GM21367 (cell line): Measurements from ENCODE around the gene ADGRV1.

ENCODE experiments used
- ATAC-seq: cut with Tn5 transposase; IDR thresholded peaks from one replicate; pipeline ENCODE4 v1.9.1; 2021; ENCODE audit not compliant: unreplicated experiment

ADGRV1 gene

DNA sequence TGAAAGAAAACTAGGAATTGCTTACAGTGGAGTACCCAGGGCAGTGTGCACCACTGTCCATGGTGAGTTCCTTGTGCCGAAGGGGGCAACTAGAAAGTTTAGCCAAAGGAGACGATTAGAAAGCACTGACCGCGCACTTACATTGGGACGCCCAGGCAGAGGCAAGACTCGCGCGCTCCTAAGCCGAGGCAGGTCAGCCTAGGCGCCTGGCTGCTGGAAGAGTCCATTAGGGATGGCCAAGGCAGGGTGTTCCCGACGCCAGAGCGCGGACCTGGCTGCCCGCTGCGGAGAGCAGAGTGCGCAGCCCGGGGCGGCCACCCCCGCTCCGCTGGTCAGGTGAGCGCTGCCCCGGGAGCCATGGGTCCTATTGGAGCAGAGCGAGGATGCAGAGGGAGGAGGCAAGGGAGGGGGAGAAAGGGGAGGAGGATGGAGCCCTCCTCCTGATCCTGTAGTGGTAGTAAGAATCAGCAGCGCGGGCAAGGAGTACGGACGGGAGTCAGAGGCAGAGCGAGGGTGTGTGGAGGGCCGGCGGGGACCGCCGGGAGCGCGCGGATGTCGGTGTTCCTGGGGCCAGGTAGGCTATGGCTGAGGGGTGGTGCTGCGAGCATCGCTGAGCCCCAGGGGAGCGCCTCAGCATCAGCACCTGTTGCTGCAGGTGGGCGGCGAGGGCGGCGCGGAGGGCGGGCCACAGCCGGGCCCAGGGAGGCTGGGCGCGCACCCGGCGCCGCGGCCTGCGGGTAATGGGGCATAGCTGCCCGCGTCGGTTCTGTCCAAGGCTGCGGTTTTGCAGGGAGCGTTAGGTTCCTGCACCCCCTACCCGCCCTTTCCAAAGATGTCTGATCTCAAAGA, at the start of gene ADGRV1:
Gene ADGRV1, plus strand, starts transcription at position 454 of the 849 bp plus-strand sequence. Its CDS starts 99 bp downstream, at position 553.
- ATAC-seq = no peak

GRCh38 chr5:90510438-90510837, 48.2 kb upstream of the ADGRV1 start:
- no peak for ATAC-seq

DNA sequence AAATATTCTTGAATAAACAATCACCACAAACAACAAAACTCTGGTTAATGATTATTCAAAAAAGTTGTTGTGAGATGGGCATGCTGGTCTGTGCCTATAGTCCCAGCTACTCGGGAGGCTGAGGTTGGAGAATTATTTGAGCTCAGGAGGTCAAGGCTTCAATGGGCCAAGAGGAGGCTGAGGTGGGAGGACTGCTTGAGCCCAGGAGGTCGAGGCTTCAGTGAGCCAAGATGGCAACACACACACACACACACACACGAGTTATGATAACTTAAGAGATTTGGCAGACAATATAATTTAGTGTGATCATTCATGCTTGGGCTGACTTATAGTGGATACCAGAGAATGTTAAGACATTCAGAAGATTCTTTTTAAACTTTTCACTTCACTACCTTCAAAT, 44.1 kb upstream of the ADGRV1 start:
- no peak for ATAC-seq

DNA sequence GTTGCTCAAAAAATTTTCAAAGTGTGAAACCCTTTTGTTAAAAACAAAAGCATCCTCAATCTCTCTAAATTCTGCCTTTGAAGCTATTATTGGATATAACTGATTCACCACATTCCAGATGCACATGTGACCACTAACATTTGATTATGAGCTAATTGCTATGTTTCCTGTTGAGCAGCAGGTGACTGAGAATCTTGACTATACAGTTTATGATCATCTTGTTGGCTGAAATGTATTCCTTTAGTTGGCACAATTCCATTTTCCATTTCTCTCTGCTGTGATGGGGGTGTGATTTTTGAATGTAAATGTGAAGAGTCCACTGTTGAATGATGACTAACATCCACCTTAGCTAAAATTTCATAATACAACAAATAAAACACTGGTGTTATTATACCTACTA, 39.9 kb upstream of the ADGRV1 start:
- no peak for ATAC-seq

DNA sequence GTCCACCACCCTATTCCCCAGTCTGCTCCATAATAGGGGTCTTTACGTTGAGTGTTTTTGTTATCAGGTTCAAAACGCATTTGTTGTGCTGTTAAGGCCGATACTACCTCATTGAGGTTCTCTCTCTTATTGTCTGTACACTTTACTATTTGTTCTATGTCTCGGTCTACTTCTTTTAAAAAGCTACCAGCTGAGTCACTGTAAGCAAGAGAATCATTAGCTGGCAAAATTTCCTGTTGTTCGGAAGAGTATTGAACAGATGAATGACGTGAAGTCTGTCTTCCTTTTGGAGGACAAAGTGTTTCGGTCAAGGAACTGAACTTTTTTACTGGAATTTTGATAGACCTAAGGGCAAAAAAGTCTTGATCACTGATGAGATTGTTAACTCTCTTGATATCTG, 39.5 kb upstream of the ADGRV1 start:
- no peak for ATAC-seq

- peak; percentile 1 for ATAC-seq
Observed at GRCh38 chr5:90528601-90529193, 29.9 kb upstream of the ADGRV1 start.

GRCh38 chr5:90529194-90529938, 29.2 kb upstream of the ADGRV1 start, which contains the start of gene LYSMD3:
Gene LYSMD3 (minus strand): TSS chr5:90529584. CDS start chr5:90525289, 4,295 bp downstream.
- ATAC-seq = peak; percentile 90

GRCh38 chr5:90529939-90530677, 28.5 kb upstream of the ADGRV1 start:
- ATAC-seq = peak; percentile 44

DNA sequence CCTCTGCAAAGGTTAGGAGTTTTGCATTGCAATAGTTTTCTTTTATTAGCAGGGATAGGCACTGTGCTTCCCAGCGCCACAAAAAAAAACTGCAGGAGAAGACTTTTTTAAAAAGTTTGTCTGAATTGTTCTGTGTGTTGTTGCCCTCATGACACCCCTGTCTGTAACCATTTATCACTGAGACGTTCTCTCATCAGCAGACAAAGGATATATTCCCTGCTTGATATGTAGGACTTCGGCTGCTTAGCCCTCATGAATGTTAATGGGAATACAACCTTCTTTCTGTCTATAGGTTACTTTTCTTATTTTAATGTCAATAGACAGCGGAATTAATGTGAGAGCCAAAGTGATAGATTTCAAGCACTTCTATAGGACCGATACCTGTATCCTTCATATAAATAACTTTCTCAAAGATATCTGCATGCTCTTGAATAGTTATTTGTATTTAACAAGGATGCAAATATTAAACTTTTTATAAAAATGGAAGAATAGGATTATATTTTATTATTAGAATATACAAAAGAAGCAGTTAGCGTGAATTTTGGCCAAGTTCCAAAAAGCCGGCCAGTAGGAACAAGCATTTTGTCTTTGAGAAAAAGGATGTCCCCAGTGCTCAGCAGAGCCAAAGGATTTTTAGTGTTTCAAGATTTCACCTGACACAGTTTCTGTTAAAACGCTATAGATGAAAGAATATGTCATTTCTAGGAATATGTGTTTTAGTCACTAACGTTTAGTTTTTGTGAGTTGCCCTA, 27.7 kb upstream of the ADGRV1 start:
- ATAC-seq = no peak

DNA sequence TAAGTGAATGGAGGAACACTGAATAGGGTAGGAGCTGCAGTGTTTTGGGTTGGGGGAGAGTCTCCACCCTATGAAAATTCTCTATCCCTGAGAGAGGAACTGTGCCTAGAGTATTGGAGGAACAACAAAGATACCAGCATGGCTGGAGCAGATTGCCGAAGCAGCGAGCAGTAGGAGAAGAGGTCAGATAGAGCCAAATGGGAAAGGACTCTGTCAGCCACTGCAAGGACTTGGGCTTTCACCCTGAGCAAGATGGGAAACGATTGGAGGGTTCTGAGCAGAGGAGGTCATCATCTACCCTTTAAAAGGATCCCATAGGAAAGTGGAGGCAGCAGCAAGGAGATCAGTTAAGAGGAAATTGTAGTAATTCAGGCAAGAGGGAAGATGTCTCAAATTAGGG, 24.8 kb upstream of the ADGRV1 start:
- no peak for ATAC-seq

DNA sequence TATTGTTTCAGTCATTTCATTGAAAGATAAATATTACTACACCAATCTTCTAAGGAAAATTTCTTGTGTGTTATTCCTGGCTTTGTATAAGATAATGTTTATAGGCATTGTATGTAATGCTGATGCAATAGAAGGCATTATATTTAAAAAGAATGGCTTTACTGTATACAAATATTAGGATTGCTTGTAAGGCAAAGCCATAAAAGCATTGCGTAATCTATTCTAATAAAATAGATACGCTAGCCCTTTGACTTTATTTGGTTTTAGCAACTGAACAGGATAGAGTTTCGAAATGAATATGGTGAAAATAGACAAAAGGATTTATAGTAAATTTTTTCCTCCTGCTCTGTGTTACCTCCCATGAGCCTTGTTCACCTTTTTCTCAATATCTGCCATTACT, 23.7 kb upstream of the ADGRV1 start:
- ATAC-seq = no peak

- no peak for ATAC-seq
Observed at GRCh38 chr5:90542827-90543519, 15.6 kb upstream of the ADGRV1 start.

- no peak for ATAC-seq
Observed at GRCh38 chr5:90545511-90545910, 13.1 kb upstream of the ADGRV1 start.

GRCh38 chr5:90546216-90546837, 12.3 kb upstream of the ADGRV1 start:
- ATAC-seq = no peak

GRCh38 chr5:90547072-90547536, 11.5 kb upstream of the ADGRV1 start:
- ATAC-seq = no peak

DNA sequence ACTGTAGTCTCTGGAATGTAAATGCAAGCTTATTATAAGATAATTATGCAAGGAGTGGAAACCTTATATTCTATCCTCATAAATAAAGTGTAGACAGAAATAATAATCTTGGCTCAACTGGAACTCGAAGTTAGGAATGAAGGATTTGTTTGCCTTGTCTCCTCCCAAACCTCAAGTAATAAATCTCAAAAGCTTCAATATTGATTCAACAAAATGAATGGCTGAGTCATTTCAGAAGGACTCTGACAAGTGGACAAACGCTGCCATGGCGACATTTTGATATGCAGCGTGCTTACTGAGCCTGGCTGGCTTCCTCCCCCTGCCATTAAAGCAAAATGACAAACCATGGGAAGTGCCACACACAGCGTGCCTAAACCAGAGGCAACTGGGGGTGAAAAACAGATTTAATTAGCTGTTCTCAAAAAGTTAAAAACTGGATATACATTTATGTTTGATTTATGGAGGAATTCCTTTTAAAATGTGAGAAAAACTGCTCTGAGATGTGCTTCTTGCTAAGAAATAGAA, 10.5 kb upstream of the ADGRV1 start:
- no peak for ATAC-seq

GRCh38 chr5:90549223-90549622, 9.4 kb upstream of the ADGRV1 start:
- ATAC-seq = no peak

DNA sequence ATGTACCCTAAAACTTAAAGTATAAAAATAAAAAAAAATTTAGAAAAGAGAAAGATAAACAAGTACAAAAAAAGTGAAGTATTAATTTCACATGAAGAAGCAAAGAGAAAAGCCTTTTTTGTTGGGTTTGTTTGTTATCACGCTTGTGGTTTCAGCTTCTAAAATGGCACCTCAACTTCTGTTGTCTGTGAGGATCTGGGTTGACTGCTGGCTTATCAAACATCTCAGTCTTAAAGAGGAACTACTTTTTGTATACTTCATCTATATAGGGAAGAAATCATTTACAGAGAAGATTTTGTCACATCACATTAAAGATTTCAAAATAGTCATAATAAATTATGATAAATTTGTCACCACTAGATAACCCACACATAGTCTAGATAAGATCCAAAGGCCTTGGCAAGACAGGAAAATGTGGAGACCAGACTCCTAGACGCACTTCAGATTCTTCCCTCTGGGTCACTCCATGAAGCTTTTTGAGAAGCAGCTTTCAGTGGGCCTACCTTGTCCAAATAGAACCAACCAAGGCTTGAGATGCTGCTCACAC, 8.8 kb upstream of the ADGRV1 start:
- ATAC-seq = no peak

- ATAC-seq = no peak
Observed at GRCh38 chr5:90550963-90551362, 7.6 kb upstream of the ADGRV1 start.
